Measurements from ENCODE around the gene PARD3B. TPM values are rescaled to one million over a fixed set of nuclear protein-coding genes. Genes with fewer than 3 reads are reported as not detected.

The PARD3B gene
- total and polyA plus RNA-seq, 2 of the 4 experiments (the other 2 are of a cell fraction) = 3.3 to 15.6 TPM

GRCh38 chr2:205011031-205011430 lies 465.8 kb downstream of the PARD3B start:
- dilution Hi-C loops (cut with HindIII; ENCODE audit: low sequenced_read_pairs, unreplicated experiment) (no loop called here), intact Hi-C loops (cut with micrococcal nuclease) (no loop called here), in situ Hi-C loops (cut with MboI; ENCODE audit: low sequenced_read_pairs) (no loop called here)
- H4K5ac ChIP-seq (ENCODE audit: low read depth, low read length) = no peak overlapping the region
- H3K4ac ChIP-seq (ENCODE audit: low read depth, low read length) = no peak overlapping the region
- H2BK5ac ChIP-seq (ENCODE audit: low read depth, low read length, poor library complexity, severe bottlenecking) = no peak overlapping the region
- no peak overlapping the region for H3K4me2 ChIP-seq (ENCODE audit: low read depth, low read length)
- no peak overlapping the region for H2AK9ac ChIP-seq (replicated peaks; ENCODE audit: low read depth, low read length, poor library complexity)
- no peak overlapping the region for H3K14ac ChIP-seq (replicated peaks; ENCODE audit: low read depth, low read length)
- no peak overlapping the region for H3K56ac ChIP-seq (ENCODE audit: extremely low read depth, insufficient read depth, low read length)
- no peak overlapping the region for H2BK120ac ChIP-seq (ENCODE audit: low read depth, low read length)
- ChIA-PET POLR2A (ENCODE audit: unreplicated experiment) (no interaction called here), CTCF (no interaction called here)
- BruUV-seq (replicated peaks) = no TSS peak
- H2AFZ ChIP-seq (replicated peaks; ENCODE audit: low read length, poor library complexity) = no peak overlapping the region
- WGBS, 2 experiments (ENCODE audit: extremely low coverage in 2 of 2, insufficient read length in 1 of 2) = no CpG with 5 or more reads among the region's 2 CpGs
- no peaks in the 10 kb centered on the region for H3K9me3 ChIP-seq (ENCODE audit: control insufficient read depth, insufficient read depth, low read length)
- no peak overlapping the region for H3K9ac ChIP-seq (ENCODE audit: low read depth, low read length)
- H3K23ac ChIP-seq (ENCODE audit: low read depth, low read length) = no peak overlapping the region
- no peak overlapping the region for H2AK5ac ChIP-seq (ENCODE audit: low read depth, low read length)
- no peak overlapping the region for H4K8ac ChIP-seq (ENCODE audit: low read depth in 2 of 2, low read length in 2 of 2)
- DNase-seq (peak; percentile 6), ATAC-seq (ENCODE audit: low read depth) (no peak)
- H3K27me3 ChIP-seq (ENCODE audit: control insufficient read depth, insufficient read depth, low read length) = no peaks in the 10 kb centered on the region
- H3K36me3 ChIP-seq (ENCODE audit: control insufficient read depth, insufficient read depth, low read length) = no peaks in the 10 kb centered on the region
- TF ChIP-seq CHD1 (IDR thresholded peaks at IDR 0.05; ENCODE audit: low read depth, low read length) (no peak), RFX5 (IDR thresholded peaks at IDR 0.05; ENCODE audit: low read depth, low read length) (no peak), CEBPB (IDR thresholded peaks at IDR 0.05; ENCODE audit: low read depth, low read length) (no peak), RCOR1 (IDR thresholded peaks at IDR 0.05; ENCODE audit: insufficient replicate concordance, low read length) (no peak), MAZ (IDR thresholded peaks at IDR 0.05; ENCODE audit: borderline replicate concordance, low read depth, low read length) (no peak), NFE2L2 (IDR thresholded peaks at IDR 0.05; ENCODE audit: low read depth, low read length) (no peak), RAD21 (IDR thresholded peaks at IDR 0.05; ENCODE audit: low read length) (no peak), MAFK (IDR thresholded peaks at IDR 0.05; ENCODE audit: low read depth, low read length) (no peak), SMC3 (IDR thresholded peaks at IDR 0.05; ENCODE audit: low read depth, low read length) (no peak), POLR2A (IDR thresholded peaks at IDR 0.05; ENCODE audit: low read depth, low read length) (no peak), FOS (IDR thresholded peaks at IDR 0.05; ENCODE audit: low read depth, low read length) (no peak), CTCF (conservative IDR thresholded peaks at IDR 0.05; ENCODE audit: low read depth, low read length) (no peak), MXI1 (IDR thresholded peaks at IDR 0.05; ENCODE audit: borderline replicate concordance, low read depth, low read length) (no peak), BHLHE40 (IDR thresholded peaks at IDR 0.05; ENCODE audit: low read depth, low read length) (no peak)
- TF ChIP-seq, protein P1, sequence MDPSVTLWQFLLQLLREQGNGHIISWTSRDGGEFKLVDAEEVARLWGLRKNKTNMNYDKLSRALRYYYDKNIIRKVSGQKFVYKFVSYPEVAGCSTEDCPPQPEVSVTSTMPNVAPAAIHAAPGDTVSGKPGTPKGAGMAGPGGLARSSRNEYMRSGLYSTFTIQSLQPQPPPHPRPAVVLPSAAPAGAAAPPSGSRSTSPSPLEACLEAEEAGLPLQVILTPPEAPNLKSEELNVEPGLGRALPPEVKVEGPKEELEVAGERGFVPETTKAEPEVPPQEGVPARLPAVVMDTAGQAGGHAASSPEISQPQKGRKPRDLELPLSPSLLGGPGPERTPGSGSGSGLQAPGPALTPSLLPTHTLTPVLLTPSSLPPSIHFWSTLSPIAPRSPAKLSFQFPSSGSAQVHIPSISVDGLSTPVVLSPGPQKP (IDR thresholded peaks at IDR 0.05; ENCODE audit: borderline replicate concordance, low read depth, low read length) = no peak
- TF ChIP-seq, protein P2, sequence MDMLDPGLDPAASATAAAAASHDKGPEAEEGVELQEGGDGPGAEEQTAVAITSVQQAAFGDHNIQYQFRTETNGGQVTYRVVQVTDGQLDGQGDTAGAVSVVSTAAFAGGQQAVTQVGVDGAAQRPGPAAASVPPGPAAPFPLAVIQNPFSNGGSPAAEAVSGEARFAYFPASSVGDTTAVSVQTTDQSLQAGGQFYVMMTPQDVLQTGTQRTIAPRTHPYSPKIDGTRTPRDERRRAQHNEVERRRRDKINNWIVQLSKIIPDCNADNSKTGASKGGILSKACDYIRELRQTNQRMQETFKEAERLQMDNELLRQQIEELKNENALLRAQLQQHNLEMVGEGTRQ (IDR thresholded peaks at IDR 0.05; ENCODE audit: low read depth, low read length) = no peak
- H3K79me1 ChIP-seq (ENCODE audit: low read depth in 1 of 2, low read length in 2 of 2) = peaks cover 0 to 7% of the 10 kb centered on the region in 2 experiments; a peak in 3 of 4 replicates
- H3K4me1 ChIP-seq (ENCODE audit: control insufficient read depth, insufficient read depth, low read length) = no peaks in the 10 kb centered on the region
- no peaks in the 10 kb centered on the region for H3K9me1 ChIP-seq (ENCODE audit: insufficient read depth, low read length)
- no peak overlapping the region for H3K18ac ChIP-seq (ENCODE audit: low read depth, low read length)
- no peak overlapping the region for H4K91ac ChIP-seq (ENCODE audit: insufficient read depth, low read depth, low read length)
- no peak overlapping the region for H2BK15ac ChIP-seq (ENCODE audit: low read depth, low read length)
- no peak overlapping the region for H3K27ac ChIP-seq (ENCODE audit: insufficient read depth, low read length)
- no peak overlapping the region for H2BK20ac ChIP-seq (ENCODE audit: low read depth, low read length)
- H4K20me1 ChIP-seq (ENCODE audit: insufficient read depth, low read length) = no peaks in the 10 kb centered on the region
- no peak overlapping the region for H3K4me3 ChIP-seq (ENCODE audit: insufficient read depth, low read depth, low read length)
